Right lobe of liver (tissue), 6 donors: ENCODE results near the gene WIPF2. TPM values are rescaled to one million over a fixed set of nuclear protein-coding genes. Genes with fewer than 3 reads are reported as not detected.
A peak's percentile ranks its signal among the peaks of the same experiment; 100 is the strongest.

Source experiments
- ATAC-seq, 4 donors: fragments of 200-7000 bp; cut with Tn5 transposase; one replicate each; pipeline ENCODE4 v1.9.1; 2020; ENCODE audit warnings: mild to moderate bottlenecking in 4 of 4, moderate library complexity in 4 of 4
- DNase-seq, 3 donors: peaks; one replicate each; pipeline ENCODE4 v3.0.0-alpha.2; 2020
- H3K27ac ChIP-seq, 3 donors: fragments of 200-600 bp; one replicate each; pipeline ENCODE4 v1.8.0; 2022
- H3K27me3 ChIP-seq, 2 donors: fragments of 200-600 bp; one replicate each; pipeline ENCODE4 v1.8.0; 2022
- H3K36me3 ChIP-seq, 4 donors: fragments of 200-600 bp; sonication (generic) in 1 of 4; one replicate each; pipeline versions ENCODE4 v1.5.1 to v1.8.0; 2017 to 2022; ENCODE audit warnings: control low read depth in 1 of 4
- H3K4me1 ChIP-seq, 4 donors: fragments of 200-600 bp; sonication (generic) in 1 of 4; one replicate each; pipeline versions ENCODE4 v1.5.1 to v1.8.0; 2017 to 2022; ENCODE audit warnings: control low read depth in 1 of 4
- H3K4me3 ChIP-seq, 3 donors: fragments of 200-600 bp; one replicate each; pipeline ENCODE4 v1.8.0; 2022
- H3K9me3 ChIP-seq, 4 donors: fragments of 200-600 bp; sonication (generic) in 1 of 4; one replicate each; pipeline versions ENCODE4 v1.5.1 to v1.8.0; 2017 to 2022; ENCODE audit warnings: control low read depth in 1 of 4
- POLR2A ChIP-seq: fragments of 450-650 bp; IDR thresholded peaks from one replicate; pipeline ENCODE4 v1.6.1; 2017; ENCODE audit warnings: antibody characterized with exemption, mild to moderate bottlenecking
- WGBS: methylation state at CpG from one replicate; pipeline ENCODE4 v1.1.6; 2018; ENCODE audit warnings: low coverage, low lambda C conversion rate; ENCODE audit not compliant: insufficient coverage; ENCODE audit errors: missing lambda C conversion rate; 5-methylcytosine and 5-hydroxymethylcytosine counted together
- intact Hi-C, 2 donors: fragments of 100-400 bp; cut with DNase I; formaldehyde crosslinking; loops; one replicate each; pipeline versions ENCODE4 v1.11.2 to v1.14.1; 2022
- total RNA-seq, 6 experiments: library from RNA; depleted of rRNA in 2 of 6; stranded (reverse); fragments of >200 nt in 2 of 6; fragmentation: NEBNext Ultra II Directional in 3 of 6; extraction: Animal tissue kit (Norgen Biotek cat#: 25700) in 3 of 6; gene quantifications; one replicate each; pipeline versions ENCODE4 v1.1.0 to v1.2.4, GENCODE V29; 2016 to 2023
- TF ChIP-seq, protein P1 (sequence below), 4 donors: fragments of 200-600 bp in 3 of 4; fragments of 450-650 bp in 1 of 4; IDR thresholded peaks; one replicate each; pipeline versions ENCODE4 v1.5.1 to v1.8.0; 2016 to 2022; ENCODE audit warnings: antibody characterized with exemption in 4 of 4, mild to moderate bottlenecking in 2 of 4
- donor health status: DM: no; HTN: yes; CAD: no.
- donor health status: DM: no; HTN: no; CAD: no.
- donor health status: DM: no; HTN: no; CAD: no.
- donor health status: DM: no; HTN: yes; CAD: no.
- donor health status: DM: no; HTN: yes; CAD: no.

The WIPF2 gene
- total RNA-seq, 6 experiments from 2014 or later: 7.0 to 12.1 (median 9.0) TPM

DNA sequence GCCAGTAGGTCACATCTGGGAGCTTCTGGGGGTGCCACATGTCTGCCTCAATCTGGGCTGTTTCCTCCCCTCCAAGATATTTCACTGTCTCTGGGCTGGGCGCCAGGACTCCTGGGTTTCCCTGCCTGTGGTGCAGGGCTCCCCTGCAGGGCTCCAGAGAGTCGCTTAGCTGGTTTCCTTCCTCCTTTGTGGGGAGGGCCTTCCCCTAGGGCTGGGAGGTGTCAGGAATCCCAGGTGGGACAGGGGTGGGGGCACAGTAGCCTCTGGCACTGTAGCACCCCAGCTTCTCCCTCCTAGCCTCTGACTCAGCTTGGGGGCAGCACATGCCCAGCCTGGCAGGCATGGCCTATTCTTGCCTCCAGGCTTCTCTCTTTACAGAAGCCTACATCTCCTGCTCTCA, 92.5 kb downstream of the WIPF2 start:
- peak; percentile 65 to 72 (median 67) for DNase-seq
- no peak for TF ChIP-seq POLR2A
- TF ChIP-seq, protein P1, sequence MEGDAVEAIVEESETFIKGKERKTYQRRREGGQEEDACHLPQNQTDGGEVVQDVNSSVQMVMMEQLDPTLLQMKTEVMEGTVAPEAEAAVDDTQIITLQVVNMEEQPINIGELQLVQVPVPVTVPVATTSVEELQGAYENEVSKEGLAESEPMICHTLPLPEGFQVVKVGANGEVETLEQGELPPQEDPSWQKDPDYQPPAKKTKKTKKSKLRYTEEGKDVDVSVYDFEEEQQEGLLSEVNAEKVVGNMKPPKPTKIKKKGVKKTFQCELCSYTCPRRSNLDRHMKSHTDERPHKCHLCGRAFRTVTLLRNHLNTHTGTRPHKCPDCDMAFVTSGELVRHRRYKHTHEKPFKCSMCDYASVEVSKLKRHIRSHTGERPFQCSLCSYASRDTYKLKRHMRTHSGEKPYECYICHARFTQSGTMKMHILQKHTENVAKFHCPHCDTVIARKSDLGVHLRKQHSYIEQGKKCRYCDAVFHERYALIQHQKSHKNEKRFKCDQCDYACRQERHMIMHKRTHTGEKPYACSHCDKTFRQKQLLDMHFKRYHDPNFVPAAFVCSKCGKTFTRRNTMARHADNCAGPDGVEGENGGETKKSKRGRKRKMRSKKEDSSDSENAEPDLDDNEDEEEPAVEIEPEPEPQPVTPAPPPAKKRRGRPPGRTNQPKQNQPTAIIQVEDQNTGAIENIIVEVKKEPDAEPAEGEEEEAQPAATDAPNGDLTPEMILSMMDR (IDR thresholded peaks at IDR 0.05): no peak
- Histone ChIP-seq H3K36me3 (no peaks in the 10 kb centered on the region), H3K9me3 (no peaks in the 10 kb centered on the region), H3K27ac (peak overlapping the region in 1 of 3 donors; percentile 9), H3K4me1 (peaks cover 0 to 69% (median 36%) of the 10 kb centered on the region in 4 donors), H3K27me3 (no peaks in the 10 kb centered on the region), H3K4me3 (no peak overlapping the region)
- ATAC-seq: peak; percentile 1 to 23 (median 12)
- WGBS: no CpG with 5 or more reads among the region's 2 CpGs
- intact Hi-C loops: no loop called here

DNA sequence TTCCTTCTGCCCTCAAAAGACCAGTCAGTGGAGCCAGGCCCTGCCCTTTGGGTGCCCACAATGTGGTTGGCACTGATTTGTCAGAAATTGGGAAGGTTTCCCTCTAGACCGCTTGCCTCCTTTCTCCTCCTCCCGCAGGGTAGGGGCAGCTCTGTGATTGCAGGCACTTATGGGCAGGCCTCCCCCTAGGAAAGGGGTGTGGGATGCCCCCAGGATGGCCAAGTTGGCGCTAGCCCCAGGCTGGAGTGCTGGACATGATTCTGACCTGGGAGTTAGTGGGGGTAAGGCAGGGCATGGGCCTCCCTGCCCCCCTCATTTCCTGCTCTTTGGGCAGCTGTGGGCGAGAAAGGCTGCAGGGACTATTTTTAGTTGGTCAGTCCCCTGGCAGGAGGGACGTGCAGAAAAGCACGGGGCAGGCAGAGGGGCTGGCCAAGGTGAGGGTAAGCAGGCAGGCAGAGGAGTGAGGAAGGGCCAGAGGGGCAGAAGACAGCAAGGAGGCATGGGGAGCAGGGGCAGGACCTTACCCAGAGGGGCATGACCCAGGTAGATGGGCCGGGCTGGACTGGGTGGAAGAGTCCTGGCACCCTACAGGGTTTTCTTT, 93.1 kb downstream of the WIPF2 start:
- no peaks in the 10 kb centered on the region for H3K36me3 ChIP-seq
- 17% methylated on average over 6 of the region's 7 CpGs for WGBS
- H3K27ac ChIP-seq: peak overlapping the region in 1 of 3 donors; percentile 9
- H3K4me1 ChIP-seq: peaks cover 0 to 74% (median 39%) of the 10 kb centered on the region in 4 donors
- H3K4me3 ChIP-seq: no peak overlapping the region
- H3K9me3 ChIP-seq: no peaks in the 10 kb centered on the region
- no peaks in the 10 kb centered on the region for H3K27me3 ChIP-seq
- ATAC-seq (peak in 1 of 4 donors; percentile 26), DNase-seq (peak; percentile 49 to 80 (median 56))
- intact Hi-C loops: no loop called here
- TF ChIP-seq, protein P1 (IDR thresholded peaks at IDR 0.05): no peak
- no peak for TF ChIP-seq POLR2A

DNA sequence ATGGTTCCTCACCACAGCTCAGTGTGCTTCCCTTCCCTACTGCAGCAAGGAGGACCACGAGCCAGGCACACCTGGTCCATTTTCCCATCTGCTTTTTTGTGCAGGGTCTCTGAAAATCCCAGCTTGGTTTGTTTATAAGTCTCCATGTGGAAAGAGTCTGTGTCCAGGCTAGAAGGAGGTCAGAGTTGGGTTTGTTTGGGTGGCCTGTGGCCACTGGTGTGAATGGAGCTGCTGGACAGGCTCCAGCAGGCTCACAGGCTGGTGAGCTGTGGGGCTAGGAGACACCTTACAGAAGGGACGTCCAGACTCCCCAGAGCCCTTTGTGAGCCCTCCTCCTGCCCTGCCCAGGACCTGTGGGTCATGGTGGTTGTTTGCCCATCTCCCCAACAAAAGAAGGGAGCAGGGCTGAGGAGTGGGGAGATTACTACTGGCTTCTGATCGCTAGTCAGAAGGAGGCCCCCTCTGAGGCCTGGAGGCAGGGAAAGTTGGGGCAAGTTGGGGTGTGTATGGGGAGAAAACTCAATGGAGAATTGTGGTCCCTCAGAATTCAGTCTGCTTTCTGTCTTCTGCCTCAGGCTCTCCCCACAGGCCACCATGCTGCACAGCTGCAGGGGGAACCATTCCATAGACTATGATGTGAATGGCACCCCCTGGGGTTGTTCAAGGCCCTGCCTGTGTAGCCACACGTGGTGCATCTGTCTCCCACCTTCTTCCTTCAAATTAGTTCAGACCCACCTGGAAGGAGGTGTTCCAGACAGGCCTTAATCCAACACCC, 94.0 kb downstream of the WIPF2 start:
- H3K4me3 ChIP-seq: no peak overlapping the region
- no peaks in the 10 kb centered on the region for H3K9me3 ChIP-seq
- peak overlapping the region in 2 of 3 donors; percentile 9 to 24 for H3K27ac ChIP-seq
- H3K36me3 ChIP-seq: no peaks in the 10 kb centered on the region
- ATAC-seq (peak; percentile 5 to 43 (median 10)), DNase-seq (peak in 2 of 3 donors; percentile 66 to 69)
- TF ChIP-seq, protein P1 (IDR thresholded peaks at IDR 0.05): no peak
- TF ChIP-seq POLR2A: no peak
- intact Hi-C loops: no loop called here
- no peaks in the 10 kb centered on the region for H3K27me3 ChIP-seq
- 88% methylated on average over 1 of the region's 4 CpGs for WGBS
- H3K4me1 ChIP-seq: peaks cover 0 to 80% (median 40%) of the 10 kb centered on the region in 4 donors

DNA sequence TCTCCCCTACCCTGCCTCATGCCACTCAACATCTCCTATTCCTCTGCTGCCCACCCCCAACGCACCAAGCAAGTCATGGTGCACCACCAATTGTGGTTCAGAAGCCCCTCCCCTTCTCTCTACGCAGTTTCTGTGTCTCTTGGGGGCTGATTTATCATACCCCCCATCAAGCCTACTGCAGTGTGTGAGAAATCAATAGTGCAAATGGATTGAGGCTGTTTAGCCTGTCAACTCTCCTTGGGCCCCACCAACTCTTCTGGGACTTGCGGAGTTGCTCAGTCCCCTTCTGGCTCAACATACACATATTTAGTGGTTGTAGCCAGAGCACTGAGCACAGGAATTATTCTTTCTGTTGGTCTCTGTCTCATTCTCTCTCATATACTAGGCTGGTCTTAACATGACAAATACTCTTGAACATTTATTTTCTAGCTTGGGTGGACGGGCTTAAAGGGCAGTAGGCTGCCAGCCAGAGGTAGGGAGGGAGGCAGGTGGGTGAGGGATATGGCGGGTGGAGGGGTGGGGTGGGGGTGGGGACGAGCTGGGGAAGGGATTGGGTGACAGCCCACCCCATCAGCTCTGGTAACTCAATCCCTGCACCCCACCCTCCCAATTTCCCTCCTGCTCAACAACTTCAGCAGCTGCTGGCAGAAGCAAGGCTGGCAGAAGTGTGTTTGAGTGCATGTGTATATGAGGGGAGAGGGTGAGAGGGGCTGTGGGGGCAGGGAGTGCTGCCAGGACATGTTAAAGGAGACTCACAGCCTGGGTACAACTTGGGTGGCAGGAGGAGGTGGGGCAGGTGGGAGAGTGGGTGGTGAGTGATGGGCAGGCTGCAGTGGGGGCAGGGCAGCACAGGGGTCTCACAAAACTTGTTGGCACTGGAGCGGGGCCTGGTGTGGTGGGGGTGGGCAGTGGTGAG, 94.8 kb downstream of the WIPF2 start:
- H3K36me3 ChIP-seq: no peaks in the 10 kb centered on the region
- H3K4me1 ChIP-seq: peaks cover 0 to 72% (median 40%) of the 10 kb centered on the region in 4 donors
- no peaks in the 10 kb centered on the region for H3K9me3 ChIP-seq
- no peaks in the 10 kb centered on the region for H3K27me3 ChIP-seq
- no peak overlapping the region for H3K4me3 ChIP-seq
- DNase-seq (peak; percentile 34 to 51 (median 46)), ATAC-seq (no peak)
- TF ChIP-seq POLR2A: no peak
- TF ChIP-seq, protein P1 (IDR thresholded peaks at IDR 0.05): no peak
- peak overlapping the region in 1 of 3 donors; percentile 24 for H3K27ac ChIP-seq
- intact Hi-C loops: no loop called here
- WGBS: 46% methylated on average over 6 of the region's 7 CpGs
